Calu3 (cell line): Measurements from ENCODE around the gene TBR1. TPM values are rescaled to one million over a fixed set of nuclear protein-coding genes. Genes with fewer than 3 reads are reported as not detected.

ENCODE experiments used
- BruUV-seq: library from RNA; stranded (reverse); fragments of 400-500 nt; replicated peaks from 2 replicates; lab custom pipeline; 2021; lab: Mats Ljungman, UMichigan
- CTCF ChIA-PET: fragments of 300-600 bp; sonication (Branson Sonifier 250); formaldehyde crosslinking; loops from one replicate; lab custom pipeline; 2022; ENCODE audit warnings: antibody characterized with exemption; lab: Charles Lee
- DNase-seq: peaks from one replicate; pipeline ENCODE4 v3.0.0; 2022
- H3K27ac Mint-ChIP-seq: one replicate; pipeline ENCODE4 v1.8.0; 2022; ENCODE audit warnings: mixed read lengths; ENCODE audit not compliant: unreplicated experiment
- H3K27me3 Mint-ChIP-seq: one replicate; pipeline ENCODE4 v1.8.0; 2022; ENCODE audit warnings: mixed read lengths; ENCODE audit not compliant: unreplicated experiment
- H3K36me3 Mint-ChIP-seq: one replicate; pipeline ENCODE4 v1.8.0; 2022; ENCODE audit warnings: mild to moderate bottlenecking, moderate library complexity, mixed read lengths; ENCODE audit not compliant: insufficient read depth, unreplicated experiment
- H3K4me1 Mint-ChIP-seq: one replicate; pipeline ENCODE4 v1.8.0; 2022; ENCODE audit warnings: mild to moderate bottlenecking, low read depth, mixed read lengths; ENCODE audit not compliant: unreplicated experiment
- H3K4me3 Mint-ChIP-seq: one replicate; pipeline ENCODE4 v1.8.0; 2022; ENCODE audit warnings: mild to moderate bottlenecking, low read depth, moderate library complexity, mixed read lengths; ENCODE audit not compliant: unreplicated experiment
- H3K9me3 Mint-ChIP-seq: one replicate; pipeline ENCODE4 v1.8.0; 2022; ENCODE audit warnings: low read depth, mixed read lengths; ENCODE audit not compliant: unreplicated experiment
- intact Hi-C: fragments of 100-400 bp; cut with micrococcal nuclease; formaldehyde crosslinking; loops from one replicate; pipeline ENCODE4 v1.10.0; 2022; ENCODE audit not compliant: unreplicated experiment
- total RNA-seq: library from RNA; stranded (reverse); gene quantifications from 2 replicates; pipeline ENCODE4 v1.2.3, GENCODE V29; 2022
- TF ChIP-seq, protein P1 (sequence below): fragments of 200-600 bp; IDR thresholded peaks from one replicate; pipeline ENCODE4 v1.8.0; 2022; ENCODE audit warnings: antibody characterized with exemption; ENCODE audit not compliant: unreplicated experiment

TBR1 gene
- total RNA-seq, 1 experiment from 2014 or later = 0.07 TPM

DNA sequence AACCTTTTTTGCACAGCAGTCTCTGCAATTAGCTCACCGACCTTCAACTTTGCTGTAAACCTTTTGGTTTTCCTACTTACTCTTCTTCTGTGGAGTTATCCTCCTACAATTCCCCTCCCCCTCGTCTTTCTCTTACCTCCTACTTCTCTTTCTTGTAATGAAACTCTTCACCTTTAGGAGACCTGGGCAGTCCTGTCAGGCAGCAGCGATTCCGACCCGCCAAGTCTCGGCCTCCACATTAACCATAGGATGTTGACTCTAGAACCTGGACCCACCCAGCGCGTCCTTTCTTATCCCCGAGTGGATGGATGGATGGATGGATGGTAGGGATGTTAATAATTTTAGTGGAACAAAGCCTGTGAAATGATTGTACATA is 8.3 kb downstream of the TBR1 start:
- Mint-ChIP-seq H3K4me1 (peaks cover 8% of the 10 kb centered on the region), H3K9me3 (no peaks in the 10 kb centered on the region), H3K36me3 (peaks cover 7% of the 10 kb centered on the region), H3K27ac (peak overlapping the region; percentile 1), H3K27me3 (peaks cover 35% of the 10 kb centered on the region), H3K4me3 (peak overlapping the region; percentile 47)
- TF ChIP-seq, protein P1, sequence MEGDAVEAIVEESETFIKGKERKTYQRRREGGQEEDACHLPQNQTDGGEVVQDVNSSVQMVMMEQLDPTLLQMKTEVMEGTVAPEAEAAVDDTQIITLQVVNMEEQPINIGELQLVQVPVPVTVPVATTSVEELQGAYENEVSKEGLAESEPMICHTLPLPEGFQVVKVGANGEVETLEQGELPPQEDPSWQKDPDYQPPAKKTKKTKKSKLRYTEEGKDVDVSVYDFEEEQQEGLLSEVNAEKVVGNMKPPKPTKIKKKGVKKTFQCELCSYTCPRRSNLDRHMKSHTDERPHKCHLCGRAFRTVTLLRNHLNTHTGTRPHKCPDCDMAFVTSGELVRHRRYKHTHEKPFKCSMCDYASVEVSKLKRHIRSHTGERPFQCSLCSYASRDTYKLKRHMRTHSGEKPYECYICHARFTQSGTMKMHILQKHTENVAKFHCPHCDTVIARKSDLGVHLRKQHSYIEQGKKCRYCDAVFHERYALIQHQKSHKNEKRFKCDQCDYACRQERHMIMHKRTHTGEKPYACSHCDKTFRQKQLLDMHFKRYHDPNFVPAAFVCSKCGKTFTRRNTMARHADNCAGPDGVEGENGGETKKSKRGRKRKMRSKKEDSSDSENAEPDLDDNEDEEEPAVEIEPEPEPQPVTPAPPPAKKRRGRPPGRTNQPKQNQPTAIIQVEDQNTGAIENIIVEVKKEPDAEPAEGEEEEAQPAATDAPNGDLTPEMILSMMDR = no peak
- BruUV-seq = no TSS peak
- CTCF ChIA-PET = interaction anchor here (0.7 kb wide), 1 partner anchor 13 kb away, joined by 3 read pairs; no protein-coding TSS in a partner anchor
- intact Hi-C loops = no loop called here
- DNase-seq = no peak

DNA sequence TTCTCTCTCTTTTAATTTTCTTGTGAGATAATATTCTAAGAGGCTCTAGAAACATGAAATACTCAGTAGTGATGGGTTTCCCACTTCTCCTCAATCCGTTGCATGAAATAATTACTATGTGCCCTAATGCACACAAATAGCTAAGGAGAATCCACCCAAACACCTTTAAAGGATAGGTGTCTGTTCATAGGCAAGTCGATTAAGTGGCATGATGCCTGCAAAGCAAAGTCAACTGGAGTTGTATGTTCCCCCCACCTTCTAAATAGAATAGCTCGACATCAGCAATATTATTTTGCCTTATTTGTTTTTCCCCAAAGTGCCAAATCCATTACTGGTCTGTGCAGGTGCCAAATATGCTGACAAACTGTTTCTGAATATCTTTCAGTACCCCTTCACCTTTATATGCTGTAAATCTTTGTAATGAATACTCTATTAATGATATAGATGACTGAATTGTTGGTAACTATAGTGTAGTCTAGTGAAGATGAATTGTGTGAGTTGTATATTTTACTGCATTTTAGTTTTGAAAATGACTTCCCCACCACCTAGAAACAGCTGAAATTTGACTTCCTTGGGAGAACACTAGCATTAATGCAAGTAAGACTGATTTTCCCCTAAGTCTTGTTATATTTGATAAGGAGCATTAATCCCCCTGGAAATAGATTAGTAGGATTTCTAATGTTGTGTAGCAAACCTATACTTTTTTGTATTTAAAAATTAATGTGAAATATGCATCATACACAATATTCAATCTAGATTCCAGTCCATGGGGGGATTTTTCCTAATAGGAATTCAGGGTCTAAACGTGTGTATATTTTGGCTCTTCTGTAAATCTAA is 9.0 kb downstream of the TBR1 start:
- no peak for DNase-seq
- TF ChIP-seq, protein P1 = no peak
- Mint-ChIP-seq H3K4me1 (peaks cover 8% of the 10 kb centered on the region), H3K27ac (no peak overlapping the region), H3K27me3 (peaks cover 35% of the 10 kb centered on the region), H3K9me3 (no peaks in the 10 kb centered on the region), H3K4me3 (peak overlapping the region; percentile 47), H3K36me3 (peaks cover 7% of the 10 kb centered on the region)
- BruUV-seq = no TSS peak
- intact Hi-C loops = no loop called here
- CTCF ChIA-PET = no interaction called here

DNA sequence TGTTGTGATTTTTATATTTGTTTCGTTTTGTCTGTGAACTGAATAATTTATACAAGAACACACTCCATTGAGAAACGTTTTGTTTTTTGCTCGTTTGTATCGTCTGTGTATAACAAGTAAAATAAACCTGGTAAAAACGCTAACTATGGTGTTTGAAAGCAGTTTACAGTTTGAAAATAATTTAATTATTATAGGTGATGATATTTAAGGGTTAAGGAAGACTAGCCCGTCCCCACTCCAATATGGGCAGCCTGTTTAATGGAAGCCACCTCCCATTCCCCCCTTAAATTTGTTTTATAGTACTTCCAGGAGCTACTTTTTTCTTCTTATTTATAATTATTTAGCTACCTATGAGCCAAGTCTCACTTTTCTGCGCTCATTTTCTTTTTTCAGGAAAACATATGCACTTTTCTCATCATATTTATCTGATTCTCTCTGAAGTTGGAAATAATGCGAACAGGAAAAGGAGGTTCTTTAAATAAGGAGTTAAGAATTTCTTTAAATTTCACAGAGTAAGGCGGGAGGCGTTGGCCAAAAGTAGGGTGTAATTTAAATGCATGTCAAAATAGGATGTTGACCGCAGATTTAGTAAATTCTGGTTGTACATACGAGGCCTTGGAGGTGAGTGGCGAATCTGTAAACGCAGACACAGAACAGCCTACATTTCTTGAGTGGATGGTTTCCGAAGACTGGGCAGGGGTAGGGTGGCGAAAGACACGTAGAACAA is 9.8 kb downstream of the TBR1 start:
- no peaks in the 10 kb centered on the region for H3K9me3 Mint-ChIP-seq
- no peak overlapping the region for H3K4me3 Mint-ChIP-seq
- no TSS peak for BruUV-seq
- TF ChIP-seq, protein P1 = no peak
- H3K4me1 Mint-ChIP-seq = peaks cover 8% of the 10 kb centered on the region
- no peak overlapping the region for H3K27ac Mint-ChIP-seq
- CTCF ChIA-PET = no interaction called here
- H3K36me3 Mint-ChIP-seq = peaks cover 7% of the 10 kb centered on the region
- H3K27me3 Mint-ChIP-seq = peaks cover 35% of the 10 kb centered on the region
- intact Hi-C loops = no loop called here
- no peak for DNase-seq

DNA sequence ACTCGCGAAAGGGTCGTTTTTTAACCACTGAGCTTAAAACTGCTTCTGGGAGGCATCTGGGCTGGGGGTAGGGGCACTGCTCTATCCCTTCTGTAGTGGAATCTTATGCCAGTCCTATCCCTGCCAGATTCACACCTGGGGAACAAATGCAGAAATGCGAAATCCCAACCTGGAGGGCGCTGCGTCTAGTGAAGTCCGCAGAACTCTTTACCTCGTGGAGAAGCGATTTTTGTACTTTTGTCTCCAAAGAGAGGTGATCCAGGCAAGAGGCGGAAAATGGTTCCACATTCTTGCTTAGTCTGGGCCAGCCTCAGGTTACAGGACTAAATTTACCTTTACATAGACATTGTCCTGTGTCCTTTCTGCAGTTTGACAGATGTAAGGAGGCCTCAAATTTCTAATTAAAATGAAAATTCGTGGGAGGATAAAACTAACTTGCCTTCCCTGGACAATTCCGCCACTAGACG is 10.4 kb downstream of the TBR1 start:
- no TSS peak for BruUV-seq
- Mint-ChIP-seq H3K27me3 (peaks cover 35% of the 10 kb centered on the region), H3K4me3 (no peak overlapping the region), H3K36me3 (peaks cover 7% of the 10 kb centered on the region), H3K4me1 (peaks cover 8% of the 10 kb centered on the region), H3K9me3 (no peaks in the 10 kb centered on the region), H3K27ac (no peak overlapping the region)
- CTCF ChIA-PET = no interaction called here
- intact Hi-C loops = no loop called here
- DNase-seq = no peak
- TF ChIP-seq, protein P1 = no peak
